Left cardiac atrium (tissue), 4 donors: Measurements from ENCODE around the gene LHX3. TPM values are rescaled to one million over a fixed set of nuclear protein-coding genes. Genes with fewer than 3 reads are reported as not detected.
"Not testable (repeated sequence)": the region's sequence is repeated elsewhere in the genome, so short reads cannot be mapped to it uniquely, and the experiment has no call there.

Experiments
- ATAC-seq, 2 donors: fragments of 200-7000 bp; cut with Tn5 transposase; one replicate each; pipeline ENCODE4 v1.9.1; 2020; ENCODE audit warnings: mild to moderate bottlenecking in 2 of 2, moderate library complexity in 2 of 2
- DNase-seq: peaks from one replicate; pipeline ENCODE4 v3.0.0-alpha.2; 2020
- intact Hi-C, 2 donors: fragments of 100-400 bp; cut with DNase I; formaldehyde crosslinking; loops; one replicate each; pipeline versions ENCODE4 v1.14.1 to v1.15.1; 2022 to 2023
- total RNA-seq, 2 donors: library from RNA; stranded (reverse); fragmentation: NEBNext Ultra II Directional; extraction: Animal tissue kit (Norgen Biotek cat#: 25700); gene quantifications; one replicate each; pipeline ENCODE4 v1.2.1, GENCODE V29; 2021
- donor health status: DM: no; HTN: yes; CAD: no.
- donor health status: DM: no; HTN: yes; CAD: no; lungs with severe emphysema.
- donor health status: DM: yes; HTN: yes; CAD: no.
- donor health status: Dilated cardiomyopathy.

LHX3 gene
- total RNA-seq, 2 donors from 2014 or later = not detected

- ATAC-seq, intact Hi-C loops, DNase-seq: not testable (repeated sequence)
These were observed 54.2 kb downstream of the LHX3 start for GRCh38 chr9:136150664-136151213.

GRCh38 chr9:136149853-136150252, 55.1 kb downstream of the LHX3 start:
- DNase-seq = no peak
- intact Hi-C loops = loop anchor here in 1 of 2 donors (10.0 kb wide), 1 partner anchor 65 kb away; no protein-coding TSS in a partner anchor
- ATAC-seq = no peak

- no peak for DNase-seq
- no peak for ATAC-seq
- intact Hi-C loops = loop anchor here in 1 of 2 donors (10.0 kb wide), 1 partner anchor 65 kb away; no protein-coding TSS in a partner anchor
These were observed 55.6 kb downstream of the LHX3 start for GRCh38 chr9:136149337-136149736.

GRCh38 chr9:136148766-136149165, 56.2 kb downstream of the LHX3 start:
- DNase-seq = no peak
- intact Hi-C loops = loop anchor here in 1 of 2 donors (10.0 kb wide), 1 partner anchor 64 kb away; no protein-coding TSS in a partner anchor
- ATAC-seq = no peak

DNA sequence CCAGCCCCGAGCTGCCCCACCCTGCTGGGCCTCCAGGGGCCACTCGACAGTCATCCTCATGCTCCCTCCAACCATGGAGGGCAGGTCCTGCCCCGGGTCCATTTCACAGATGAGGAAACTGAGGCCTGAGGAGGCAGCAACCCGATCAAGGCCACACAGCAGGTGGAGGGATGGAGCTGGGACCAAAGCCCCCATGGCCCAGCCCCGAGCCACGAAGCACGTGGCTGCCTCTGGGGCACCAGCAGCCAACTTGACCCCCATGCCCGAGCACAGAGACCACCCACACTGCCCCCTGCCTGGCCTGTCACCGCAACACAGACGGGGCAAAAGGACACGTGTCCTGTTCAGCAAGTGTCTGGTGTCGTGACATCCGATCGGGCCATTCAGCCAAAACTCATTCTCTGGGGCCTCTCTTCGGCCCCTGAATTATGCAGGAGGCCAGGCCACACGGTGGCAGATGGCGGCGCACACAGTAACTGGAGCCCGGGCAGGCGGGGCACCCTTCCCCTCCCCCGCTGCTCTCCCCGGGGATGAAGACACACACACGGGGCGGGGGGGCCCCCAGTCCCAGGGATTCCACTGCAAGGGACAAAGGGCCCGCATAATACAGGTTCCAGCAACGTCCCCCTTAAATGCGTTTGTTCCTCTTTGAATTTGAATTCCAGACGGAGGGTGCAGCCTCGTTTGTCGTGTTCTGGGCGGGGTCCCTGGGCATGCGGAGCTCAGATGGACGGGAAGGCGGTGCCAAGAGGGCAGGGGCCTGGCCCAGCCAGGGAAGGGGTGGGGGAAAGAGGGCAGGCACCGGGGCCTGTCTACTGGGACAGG, 56.8 kb downstream of the LHX3 start:
- ATAC-seq (no peak), DNase-seq (no peak)
- intact Hi-C loops = loop anchor here in 1 of 2 donors (10.0 kb wide), 1 partner anchor 63 kb away; no protein-coding TSS in a partner anchor

- no peak for DNase-seq
- ATAC-seq = no peak
- intact Hi-C loops = loop anchor here in 1 of 2 donors (10.0 kb wide), 1 partner anchor 62 kb away; no protein-coding TSS in a partner anchor
These were observed 57.7 kb downstream of the LHX3 start for GRCh38 chr9:136147038-136147889.

Other genes starting within 250 kb of the LHX3 start
- 10 to 100 TPM; 64.9 to 65.7 TPM for gene UBAC1, start 243.8 kb downstream of the LHX3 start, total RNA-seq
- 10 to 100 TPM; 28.6 to 38.5 TPM for gene NACC2, start 109.8 kb downstream of the LHX3 start, total RNA-seq
- 10 to 100 TPM; 21.6 to 23.4 TPM for gene TMEM250, start 86.3 kb downstream of the LHX3 start, total RNA-seq
- gene QSOX2, start 40.7 kb upstream of the LHX3 start, total RNA-seq = 1 to 10 TPM; 6.5 to 6.6 TPM
- gene CCDC187, start 99.0 kb upstream of the LHX3 start, total RNA-seq = not detected
- gene GPSM1, start 122.4 kb upstream of the LHX3 start, total RNA-seq = 10 to 100 TPM; 55.6 to 58.6 TPM
- gene DNLZ, start 158.6 kb upstream of the LHX3 start, total RNA-seq = 10 to 100 TPM; 23.2 to 30.6 TPM
- gene CARD9, start 168.5 kb upstream of the LHX3 start, total RNA-seq = 1 to 10 TPM in 1 of 2 donors, under 1 TPM in 1; 0.86 to 2.4 TPM
- gene SNAPC4, start 195.0 kb upstream of the LHX3 start, total RNA-seq = 1 to 10 TPM; 3.4 to 3.8 TPM
- gene ENTR1, start 205.5 kb upstream of the LHX3 start, total RNA-seq = 10 to 100 TPM; 18.1 to 26.6 TPM
- 10 to 100 TPM; 49.4 to 66.1 TPM for gene PMPCA, start 205.5 kb upstream of the LHX3 start, total RNA-seq
- gene INPP5E, start 234.7 kb upstream of the LHX3 start, total RNA-seq = 10 to 100 TPM in 1 of 2 donors, 1 to 10 TPM in 1; 9.5 to 10.1 TPM